Liver (tissue), 9 donors: Measurements from ENCODE around the gene TPPP3. TPM values are rescaled to one million over a fixed set of nuclear protein-coding genes. Genes with fewer than 3 reads are reported as not detected.

Source experiments
- DNase-seq: peaks from one replicate; pipeline ENCODE4 v3.0.0-alpha.2; 2017; ENCODE audit warnings: low spot score
- H3K27ac ChIP-seq, 2 donors: one replicate each; pipeline ENCODE4 v1.7.0; 2013; ENCODE audit warnings: inconsistent platforms in 2 of 2, low read length in 2 of 2, control low read depth in 1 of 2, low read depth in 1 of 2, mild to moderate bottlenecking in 1 of 2
- H3K27me3 ChIP-seq, 4 donors: one replicate each; pipeline versions ENCODE4 v1.6.1 to v1.7.0; 2013; ENCODE audit warnings: low read length in 3 of 4, inconsistent platforms in 1 of 4, mild to moderate bottlenecking in 1 of 4, moderate library complexity in 1 of 4; ENCODE audit not compliant: control insufficient read depth in 4 of 4, insufficient read depth in 4 of 4
- H3K36me3 ChIP-seq, 4 donors: one replicate each; pipeline versions ENCODE4 v1.6.1 to v1.7.0; 2013; ENCODE audit warnings: low read length in 3 of 4, mild to moderate bottlenecking in 3 of 4, low read depth in 1 of 4, moderate library complexity in 1 of 4; ENCODE audit not compliant: control insufficient read depth in 4 of 4, insufficient read depth in 3 of 4
- H3K4me1 ChIP-seq, 4 donors: one replicate each; pipeline versions ENCODE4 v1.6.1 to v1.7.0; 2013; ENCODE audit warnings: low read length in 3 of 4, mild to moderate bottlenecking in 3 of 4, moderate library complexity in 1 of 4; ENCODE audit not compliant: control insufficient read depth in 4 of 4, insufficient read depth in 4 of 4
- H3K4me3 ChIP-seq, 3 donors: one replicate each; pipeline versions ENCODE4 v1.6.1 to v1.7.0; 2013; ENCODE audit warnings: low read length in 3 of 3, control low read depth in 1 of 3, low read depth in 1 of 3, mild to moderate bottlenecking in 1 of 3
- H3K9ac ChIP-seq, 2 donors: one replicate each; pipeline ENCODE4 v1.7.0; 2013; ENCODE audit warnings: low read length in 2 of 2, mild to moderate bottlenecking in 2 of 2, moderate library complexity in 2 of 2, control low read depth in 1 of 2, low read depth in 1 of 2
- H3K9me3 ChIP-seq, 4 donors: one replicate each; pipeline versions ENCODE4 v1.6.1 to v1.7.0; 2013; ENCODE audit warnings: low read length in 3 of 4; ENCODE audit not compliant: control insufficient read depth in 4 of 4
- CTCF ChIP-seq: fragments of 150-350 bp; IDR thresholded peaks from 2 replicates; pipeline ENCODE4 v1.5.1; 2017; ENCODE audit warnings: improper control_type of control experiment, low read depth, low read length; ENCODE audit not compliant: missing input control
- EGR1 ChIP-seq, 2 donors: IDR thresholded peaks; 2 replicates each; pipeline ENCODE4 v1.6.1; 2016 to 2018; ENCODE audit warnings: antibody characterized with exemption in 2 of 2, low read depth in 2 of 2
- FOXA1 ChIP-seq: IDR thresholded peaks from 2 replicates; pipeline ENCODE4 v1.6.1; 2016; ENCODE audit warnings: antibody characterized with exemption
- FOXA2 ChIP-seq: IDR thresholded peaks from 2 replicates; pipeline ENCODE4 v1.6.1; 2016; ENCODE audit warnings: antibody characterized with exemption
- GABPA ChIP-seq, 2 donors: IDR thresholded peaks in 1 of 2; conservative IDR thresholded peaks in 1 of 2; 2 replicates each; pipeline ENCODE4 v1.6.1; 2016; ENCODE audit warnings: antibody characterized with exemption in 2 of 2, mild to moderate bottlenecking in 1 of 2, moderate library complexity in 1 of 2
- HNF4A ChIP-seq, 2 donors: conservative IDR thresholded peaks; 2 replicates each; pipeline ENCODE4 v1.6.1; 2016; ENCODE audit warnings: antibody characterized with exemption in 2 of 2, mild to moderate bottlenecking in 2 of 2
- HNF4G ChIP-seq: IDR thresholded peaks from 2 replicates; pipeline ENCODE4 v1.6.1; 2016; ENCODE audit warnings: antibody characterized with exemption
- JUND ChIP-seq, 2 donors: IDR thresholded peaks; 2 replicates each; pipeline ENCODE4 v1.6.1; 2016; ENCODE audit warnings: antibody characterized with exemption in 2 of 2
- MAX ChIP-seq: IDR thresholded peaks from 2 replicates; pipeline ENCODE4 v1.6.1; 2016; ENCODE audit warnings: antibody characterized with exemption
- NR2F2 ChIP-seq: IDR thresholded peaks from 2 replicates; pipeline ENCODE4 v1.6.1; 2016; ENCODE audit warnings: antibody characterized with exemption
- RAD21 ChIP-seq, 2 donors: IDR thresholded peaks; 2 replicates each; pipeline ENCODE4 v1.6.1; 2016; ENCODE audit warnings: antibody characterized with exemption in 2 of 2, mild to moderate bottlenecking in 2 of 2
- RXRA ChIP-seq, 2 donors: IDR thresholded peaks; 2 replicates each; pipeline ENCODE4 v1.6.1; 2017 to 2018; ENCODE audit warnings: antibody characterized with exemption in 2 of 2, mild to moderate bottlenecking in 1 of 2
- SP1 ChIP-seq: IDR thresholded peaks from 2 replicates; pipeline ENCODE4 v1.6.1; 2018; ENCODE audit warnings: antibody characterized with exemption, mild to moderate bottlenecking
- TAF1 ChIP-seq: conservative IDR thresholded peaks from 2 replicates; pipeline ENCODE4 v1.6.1; 2016; ENCODE audit warnings: antibody characterized with exemption, mild to moderate bottlenecking
- YY1 ChIP-seq: IDR thresholded peaks from 2 replicates; pipeline ENCODE4 v1.6.1; 2016; ENCODE audit warnings: antibody characterized with exemption, mild to moderate bottlenecking
- ZBTB33 ChIP-seq: IDR thresholded peaks from 2 replicates; pipeline ENCODE4 v1.6.1; 2016; ENCODE audit warnings: antibody characterized with exemption
- WGBS: extraction: QIAGEN DNeasy Blood & Tissue Kit; methylation state at CpG from one replicate; pipeline ENCODE4 v1.1.7; 2013; 5-methylcytosine and 5-hydroxymethylcytosine counted together
- polyA plus RNA-seq, 2 donors: library from polyadenylated mRNA; stranded (reverse) in 1 of 2; unstranded in 1 of 2; fragments of 200-250 nt in 1 of 2; fragments of >200 nt in 1 of 2; fragmentation: Nextera tagmentation in 1 of 2; extraction: Ambion mirVana in 1 of 2; gene quantifications; one replicate each; pipeline versions ENCODE4 v1.2.1 to v1.2.3, GENCODE V29; 2013 to 2015
- total RNA-seq, 2 donors: library from RNA; depleted of rRNA; stranded (reverse); fragments of >200 nt; gene quantifications; one replicate each; pipeline ENCODE4 v1.2.3, GENCODE V29; 2014
- TF ChIP-seq, protein P1 (sequence below): IDR thresholded peaks from 2 replicates; pipeline ENCODE4 v1.6.1; 2016; ENCODE audit warnings: antibody characterized with exemption
- TF ChIP-seq, protein P2 (sequence below): IDR thresholded peaks from 2 replicates; pipeline ENCODE4 v1.6.1; 2016; ENCODE audit warnings: antibody characterized with exemption, mild to moderate bottlenecking
- donor health status: healthy.
- donor health status: healthy.
- donor health status: healthy.
- donor health status: healthy.
- donor health status: healthy.

The TPPP3 gene
- total and polyA plus RNA-seq, 4 donors: 0.28 to 0.84 (median 0.55) TPM

GRCh38 chr16:67387479-67388079 is 5.7 kb downstream of the TPPP3 start:
- Histone ChIP-seq H3K27ac (no peak overlapping the region), H3K4me1 (peaks cover 0 to 4% (median 0%) of the 10 kb centered on the region in 4 donors), H3K27me3 (no peaks in the 10 kb centered on the region), H3K4me3 (no peak overlapping the region), H3K9ac (no peak overlapping the region), H3K36me3 (no peaks in the 10 kb centered on the region), H3K9me3 (no peaks in the 10 kb centered on the region)
- TF ChIP-seq JUND (IDR thresholded peaks at IDR 0.05): no peak
- no peak for TF ChIP-seq EGR1 (IDR thresholded peaks at IDR 0.05; ENCODE audit: low read depth in 2 of 2)
- no peak for TF ChIP-seq ZBTB33
- no peak for TF ChIP-seq YY1
- TF ChIP-seq FOXA1: no peak
- TF ChIP-seq CTCF: no peak
- TF ChIP-seq NR2F2: no peak
- no peak for DNase-seq
- WGBS: 84% methylated on average over 8 of the region's 8 CpGs

DNA sequence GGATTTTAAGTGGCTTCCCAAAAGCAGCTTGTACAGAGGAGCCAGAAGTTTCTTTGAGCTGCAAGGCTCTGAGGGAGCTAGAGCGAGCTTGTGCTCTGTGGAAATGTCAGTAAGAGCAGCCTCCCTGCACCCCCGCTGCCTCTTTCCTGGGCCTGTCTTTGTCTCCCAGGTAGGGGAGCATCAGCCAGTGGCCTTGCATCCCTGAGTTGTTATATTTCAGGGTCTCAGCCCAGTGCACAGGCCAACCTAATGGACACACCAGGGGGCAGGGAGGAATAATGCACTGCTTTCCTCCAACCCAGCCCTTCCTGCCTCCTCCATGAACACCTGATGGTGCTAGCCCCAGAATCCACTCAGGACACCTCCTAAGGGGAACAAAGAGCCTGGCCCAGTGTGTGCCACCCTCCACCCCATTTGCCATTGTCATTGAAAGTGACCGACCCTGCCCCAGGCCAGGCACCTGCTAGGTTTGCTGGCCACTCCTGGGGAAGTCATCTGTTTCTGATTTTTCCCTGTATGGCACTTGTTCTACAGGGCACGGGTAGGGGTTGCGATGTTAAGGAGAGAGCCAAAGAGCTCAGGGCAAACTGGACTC is 6.3 kb downstream of the TPPP3 start:
- WGBS: 91% methylated on average over 5 of the region's 5 CpGs

More for the DNA sequence above, 6.3 kb downstream of the TPPP3 start:
- no peak overlapping the region for H3K9ac ChIP-seq
- no peaks in the 10 kb centered on the region for H3K9me3 ChIP-seq
- no peak overlapping the region for H3K27ac ChIP-seq
- H3K4me1 ChIP-seq: peaks cover 0 to 4% (median 0%) of the 10 kb centered on the region in 4 donors
- no peaks in the 10 kb centered on the region for H3K36me3 ChIP-seq
- H3K4me3 ChIP-seq: no peak overlapping the region
- H3K27me3 ChIP-seq: no peaks in the 10 kb centered on the region
- no peak for DNase-seq
- TF ChIP-seq EGR1 (IDR thresholded peaks at IDR 0.05; ENCODE audit: low read depth in 2 of 2) (no peak), RAD21 (IDR thresholded peaks at IDR 0.05) (no peak), HNF4A (conservative IDR thresholded peaks at IDR 0.05) (no peak), JUND (IDR thresholded peaks at IDR 0.05) (no peak), RXRA (IDR thresholded peaks at IDR 0.05) (no peak), ZBTB33 (no peak), TAF1 (no peak), CTCF (no peak), MAX (no peak), SP1 (no peak), YY1 (no peak), FOXA2 (no peak), HNF4G (no peak), FOXA1 (no peak), GABPA (IDR thresholded peaks at IDR 0.05 in 1 of 2, conservative IDR thresholded peaks at IDR 0.05 in 1 of 2) (no peak), NR2F2 (no peak)
- TF ChIP-seq, protein P1, sequence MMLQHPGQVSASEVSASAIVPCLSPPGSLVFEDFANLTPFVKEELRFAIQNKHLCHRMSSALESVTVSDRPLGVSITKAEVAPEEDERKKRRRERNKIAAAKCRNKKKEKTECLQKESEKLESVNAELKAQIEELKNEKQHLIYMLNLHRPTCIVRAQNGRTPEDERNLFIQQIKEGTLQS: no peak
- TF ChIP-seq, protein P2, sequence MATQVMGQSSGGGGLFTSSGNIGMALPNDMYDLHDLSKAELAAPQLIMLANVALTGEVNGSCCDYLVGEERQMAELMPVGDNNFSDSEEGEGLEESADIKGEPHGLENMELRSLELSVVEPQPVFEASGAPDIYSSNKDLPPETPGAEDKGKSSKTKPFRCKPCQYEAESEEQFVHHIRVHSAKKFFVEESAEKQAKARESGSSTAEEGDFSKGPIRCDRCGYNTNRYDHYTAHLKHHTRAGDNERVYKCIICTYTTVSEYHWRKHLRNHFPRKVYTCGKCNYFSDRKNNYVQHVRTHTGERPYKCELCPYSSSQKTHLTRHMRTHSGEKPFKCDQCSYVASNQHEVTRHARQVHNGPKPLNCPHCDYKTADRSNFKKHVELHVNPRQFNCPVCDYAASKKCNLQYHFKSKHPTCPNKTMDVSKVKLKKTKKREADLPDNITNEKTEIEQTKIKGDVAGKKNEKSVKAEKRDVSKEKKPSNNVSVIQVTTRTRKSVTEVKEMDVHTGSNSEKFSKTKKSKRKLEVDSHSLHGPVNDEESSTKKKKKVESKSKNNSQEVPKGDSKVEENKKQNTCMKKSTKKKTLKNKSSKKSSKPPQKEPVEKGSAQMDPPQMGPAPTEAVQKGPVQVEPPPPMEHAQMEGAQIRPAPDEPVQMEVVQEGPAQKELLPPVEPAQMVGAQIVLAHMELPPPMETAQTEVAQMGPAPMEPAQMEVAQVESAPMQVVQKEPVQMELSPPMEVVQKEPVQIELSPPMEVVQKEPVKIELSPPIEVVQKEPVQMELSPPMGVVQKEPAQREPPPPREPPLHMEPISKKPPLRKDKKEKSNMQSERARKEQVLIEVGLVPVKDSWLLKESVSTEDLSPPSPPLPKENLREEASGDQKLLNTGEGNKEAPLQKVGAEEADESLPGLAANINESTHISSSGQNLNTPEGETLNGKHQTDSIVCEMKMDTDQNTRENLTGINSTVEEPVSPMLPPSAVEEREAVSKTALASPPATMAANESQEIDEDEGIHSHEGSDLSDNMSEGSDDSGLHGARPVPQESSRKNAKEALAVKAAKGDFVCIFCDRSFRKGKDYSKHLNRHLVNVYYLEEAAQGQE: no peak
